Spleen (tissue), 11 donors: ENCODE data around the gene FAM20A. TPM values are rescaled to one million over a fixed set of nuclear protein-coding genes. Genes with fewer than 3 reads are reported as not detected.

Source experiments
- DNase-seq: peaks from one replicate; pipeline ENCODE4 v3.0.0-alpha.2; 2020
- H3K27ac ChIP-seq, 8 donors: fragments of 200-600 bp; sonication (generic) in 7 of 8; 1 replicate in 4 of 8; 2 replicates in 4 of 8; pipeline versions ENCODE4 v1.5.0 to v1.8.0; 2016 to 2021; ENCODE audit warnings: inconsistent platforms in 4 of 8, mild to moderate bottlenecking in 4 of 8, moderate library complexity in 1 of 8
- H3K27me3 ChIP-seq, 7 donors: fragments of 200-600 bp; sonication (generic) in 6 of 7; replicated peaks in 1 of 7; 1 replicate in 4 of 7; 2 replicates in 3 of 7; pipeline versions ENCODE4 v1.5.0 to v1.8.0; 2016 to 2021; ENCODE audit warnings: inconsistent platforms in 3 of 7, mild to moderate bottlenecking in 1 of 7
- H3K36me3 ChIP-seq, 6 donors: fragments of 200-600 bp; sonication (generic) in 5 of 6; 1 replicate in 4 of 6; 2 replicates in 2 of 6; pipeline versions ENCODE4 v1.5.0 to v1.8.0; 2016 to 2021; ENCODE audit warnings: inconsistent platforms in 2 of 6
- H3K4me1 ChIP-seq, 6 donors: fragments of 200-600 bp; sonication (generic) in 5 of 6; 1 replicate in 3 of 6; 2 replicates in 3 of 6; pipeline versions ENCODE4 v1.5.0 to v1.8.0; 2016 to 2021; ENCODE audit warnings: inconsistent platforms in 3 of 6
- H3K4me3 ChIP-seq, 8 donors: fragments of 200-600 bp; sonication (generic) in 7 of 8; 1 replicate in 4 of 8; 2 replicates in 4 of 8; pipeline versions ENCODE4 v1.5.0 to v1.8.0; 2016 to 2021; ENCODE audit warnings: inconsistent platforms in 4 of 8, mild to moderate bottlenecking in 4 of 8, moderate library complexity in 2 of 8
- H3K9me3 ChIP-seq, 8 donors: fragments of 200-600 bp; sonication (generic) in 7 of 8; 1 replicate in 4 of 8; 2 replicates in 4 of 8; pipeline versions ENCODE4 v1.5.0 to v1.8.0; 2016 to 2021; ENCODE audit warnings: inconsistent platforms in 4 of 8
- CTCF ChIP-seq, 11 experiments: fragments of 200-600 bp in 7 of 11; fragments of 450-650 bp in 4 of 11; sonication (generic) in 4 of 11; IDR thresholded peaks in 8 of 11; conservative IDR thresholded peaks in 3 of 11; 1 replicate in 7 of 11; 2 replicates in 4 of 11; pipeline versions ENCODE4 v1.4.0 to v1.8.0; 2016 to 2021; ENCODE audit warnings: antibody characterized with exemption in 11 of 11, inconsistent platforms in 4 of 11, mild to moderate bottlenecking in 1 of 11
- POLR2A ChIP-seq, 3 donors: fragments of 450-650 bp; IDR thresholded peaks; one replicate each; pipeline ENCODE4 v1.5.1; 2017; ENCODE audit warnings: antibody characterized with exemption in 3 of 3, mild to moderate bottlenecking in 1 of 3
- POLR2AphosphoS5 ChIP-seq, 3 donors: sonication (generic); formaldehyde crosslinking; IDR thresholded peaks; one replicate each; pipeline ENCODE4 v1.5.1; 2017; ENCODE audit warnings: antibody characterized with exemption in 3 of 3
- WGBS, 5 donors: extraction: QIAGEN DNeasy Blood & Tissue Kit in 3 of 5; methylation state at CpG; one replicate each; pipeline versions ENCODE4 v1.1.5 to v1.1.7; 2013 to 2018; 5-methylcytosine and 5-hydroxymethylcytosine counted together
- intact Hi-C: fragments of 100-400 bp; cut with DNase I; formaldehyde crosslinking; loops from one replicate; pipeline ENCODE4 v1.15.0; 2023; ENCODE audit warnings: low total_unique reads
- polyA plus RNA-seq, 3 donors: library from polyadenylated mRNA; stranded (reverse); fragments of 200-250 nt; gene quantifications; one replicate each; pipeline ENCODE4 v1.2.1, GENCODE V29; 2013
- total RNA-seq, 7 donors: library from RNA; depleted of rRNA in 3 of 7; stranded (reverse); fragments of >200 nt in 3 of 7; fragmentation: NEBNext Ultra II Directional in 4 of 7; extraction: Animal tissue kit (Norgen Biotek cat#: 25700) in 4 of 7; gene quantifications; one replicate each; pipeline versions ENCODE4 v1.1.0 to v1.2.1, GENCODE V29; 2016 to 2021
- donor health status: healthy with polysubstance abuse.
- donor health status: DM: no; HTN: no; CAD: no; lungs with moderate emphysema.
- donor health status: DM: no; HTN: no; CAD: no.
- donor health status: Bipolar disorder and iron deficiency.
- donor health status: healthy.
- donor health status: DM: no; HTN: no; CAD: no.
- donor health status: DM: yes; HTN: yes; CAD: no.

FAM20A gene
- total and polyA plus RNA-seq, 10 donors, result 5.0 to 58.0 (median 26.1) TPM

- Histone ChIP-seq H3K9me3 (no peaks in the 10 kb centered on the region), H3K27me3 (no peaks in the 10 kb centered on the region), H3K36me3 (no peaks in the 10 kb centered on the region), H3K4me3 (no peak overlapping the region), H3K4me1 (peaks cover 13 to 45% (median 28%) of the 10 kb centered on the region in 6 donors), H3K27ac (no peak overlapping the region)
- no peak for DNase-seq
- intact Hi-C loops, result no loop called here
- 73 to 88% (median 80%) methylated on average over 3 of the region's 3 CpGs for WGBS, 5 donors
- no peak for TF ChIP-seq POLR2A (IDR thresholded peaks at IDR 0.05)
- no peak for TF ChIP-seq CTCF (IDR thresholded peaks at IDR 0.05 in 8 of 11, conservative IDR thresholded peaks at IDR 0.05 in 3 of 11)
- no peak for TF ChIP-seq POLR2AphosphoS5 (IDR thresholded peaks at IDR 0.05)
Observed at GRCh38 chr17:68501074-68501473, 100.1 kb downstream of the FAM20A start.

- TF ChIP-seq CTCF (IDR thresholded peaks at IDR 0.05 in 8 of 11, conservative IDR thresholded peaks at IDR 0.05 in 3 of 11) (no peak), POLR2AphosphoS5 (IDR thresholded peaks at IDR 0.05) (no peak)
- H3K9me3 ChIP-seq, result no peaks in the 10 kb centered on the region
- H3K4me3 ChIP-seq, result peak overlapping the region in 1 of 8 donors; percentile 57
- peaks cover 13 to 38% (median 26%) of the 10 kb centered on the region in 6 donors for H3K4me1 ChIP-seq
- no peaks in the 10 kb centered on the region for H3K27me3 ChIP-seq
- H3K27ac ChIP-seq, result peak overlapping the region in 4 of 8 donors; percentile 89 to 98 (median 94)
- intact Hi-C loops, result no loop called here
- DNase-seq, result no peak
- 89 to 97% (median 92%) methylated on average over 5 of the region's 5 CpGs for WGBS, 5 donors
- H3K36me3 ChIP-seq, result no peaks in the 10 kb centered on the region
Observed at GRCh38 chr17:68499587-68499986, 101.6 kb downstream of the FAM20A start.

GRCh38 chr17:68498479-68499326 is 102.5 kb downstream of the FAM20A start:
- Histone ChIP-seq H3K27me3 (no peaks in the 10 kb centered on the region), H3K36me3 (no peaks in the 10 kb centered on the region), H3K27ac (peak overlapping the region; percentile 65 to 98 (median 92)), H3K9me3 (no peaks in the 10 kb centered on the region), H3K4me1 (peaks cover 13 to 40% (median 27%) of the 10 kb centered on the region in 6 donors), H3K4me3 (peak overlapping the region in 1 of 8 donors; percentile 57)
- TF ChIP-seq POLR2A (IDR thresholded peaks at IDR 0.05) (no peak), POLR2AphosphoS5 (IDR thresholded peaks at IDR 0.05) (peak in 2 of 3 donors; percentile 28 to 38), CTCF (IDR thresholded peaks at IDR 0.05 in 8 of 11, conservative IDR thresholded peaks at IDR 0.05 in 3 of 11) (no peak)
- 23 to 59% (median 27%) methylated on average over 7 of the region's 7 CpGs for WGBS, 5 donors
- no peak for DNase-seq
- intact Hi-C loops, result no loop called here

- intact Hi-C loops, result no loop called here
- peak in 1 of 3 donors; percentile 52 for TF ChIP-seq POLR2AphosphoS5 (IDR thresholded peaks at IDR 0.05)
- no peak for TF ChIP-seq POLR2A (IDR thresholded peaks at IDR 0.05)
- Histone ChIP-seq H3K4me3 (peak overlapping the region in 1 of 8 donors; percentile 57), H3K27ac (peak overlapping the region; percentile 65 to 98 (median 92)), H3K27me3 (no peaks in the 10 kb centered on the region), H3K36me3 (no peaks in the 10 kb centered on the region), H3K4me1 (peaks cover 13 to 48% (median 35%) of the 10 kb centered on the region in 6 donors), H3K9me3 (no peaks in the 10 kb centered on the region)
- 1 to 3% (median 2%) methylated on average over 3 of the region's 3 CpGs for WGBS, 5 donors
- DNase-seq, result no peak
Observed at GRCh38 chr17:68497885-68498319, 103.3 kb downstream of the FAM20A start.
